Measurements from ENCODE around the gene GNG4. TPM values are rescaled to one million over a fixed set of nuclear protein-coding genes. Genes with fewer than 3 reads are reported as not detected.

The GNG4 gene
- total RNA-seq, 1 donor from 2014 or later, result 0.11 TPM

Other genes starting within 250 kb of the GNG4 start
- gene B3GALNT2, start 145.3 kb downstream of the GNG4 start, total RNA-seq, result 23.0 TPM
- gene LYST, start 217.1 kb upstream of the GNG4 start, total RNA-seq, result 10.3 TPM